ENCODE results near the gene RAB3C.

DNA sequence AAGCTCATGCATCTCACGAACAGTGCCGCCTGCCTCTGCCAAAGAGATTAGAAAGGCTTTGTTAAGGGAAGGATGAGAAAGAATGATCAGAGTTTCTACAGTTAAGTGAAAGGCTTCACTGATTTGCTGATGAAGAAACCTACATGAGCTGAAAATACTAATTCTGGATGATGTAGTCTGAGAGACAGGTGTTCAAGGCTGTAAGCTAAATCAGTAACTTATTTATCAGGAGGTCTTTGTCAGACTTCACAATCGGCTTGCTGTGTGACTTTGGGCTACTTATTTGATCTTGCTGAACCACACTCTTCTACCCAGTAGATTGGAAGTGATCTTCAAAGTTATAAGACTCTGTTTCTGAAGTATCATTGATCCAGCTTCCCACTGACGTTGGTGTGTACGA is 264.2 kb downstream of the RAB3C start:
- TF ChIP-seq POLR2AphosphoS5 (IDR thresholded peaks at IDR 0.05; ENCODE audit: borderline replicate concordance, low read depth, low read length) (no peak), EZH2 (IDR thresholded peaks at IDR 0.05) (no peak)

Data from SK-N-MC (cell line).